Kidney glomerular epithelial cell (primary cell): Measurements from ENCODE around the gene SIPA1L2.
A peak's percentile ranks its signal among the peaks of the same experiment; 100 is the strongest.
"Not testable (repeated sequence)": the region's sequence is repeated elsewhere in the genome, so short reads cannot be mapped to it uniquely, and the experiment has no call there.

Experiments
- DNase-seq: peaks from one replicate; lab custom pipeline; 2025; lab: John Stamatoyannopoulos, UW

Gene SIPA1L2

DNA sequence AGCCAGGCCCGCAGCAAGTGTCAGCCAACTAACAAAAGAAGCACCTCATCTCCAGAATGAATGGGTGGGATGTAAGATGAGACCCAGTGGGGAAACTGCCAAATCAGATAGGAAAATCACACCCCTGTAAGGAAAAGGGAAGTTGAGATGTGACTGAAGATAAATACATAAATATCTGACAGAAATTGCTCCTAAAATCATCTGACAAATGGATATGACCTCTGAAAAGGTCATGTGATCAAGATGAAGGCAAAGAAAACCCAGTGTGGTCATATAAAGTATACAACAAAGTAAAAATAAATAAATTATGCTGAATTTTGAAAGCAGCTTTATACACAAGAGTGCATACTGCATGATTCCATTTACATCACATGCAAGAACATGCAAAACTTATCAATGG is 12.7 kb downstream of the SIPA1L2 start:
- DNase-seq = no peak

DNA sequence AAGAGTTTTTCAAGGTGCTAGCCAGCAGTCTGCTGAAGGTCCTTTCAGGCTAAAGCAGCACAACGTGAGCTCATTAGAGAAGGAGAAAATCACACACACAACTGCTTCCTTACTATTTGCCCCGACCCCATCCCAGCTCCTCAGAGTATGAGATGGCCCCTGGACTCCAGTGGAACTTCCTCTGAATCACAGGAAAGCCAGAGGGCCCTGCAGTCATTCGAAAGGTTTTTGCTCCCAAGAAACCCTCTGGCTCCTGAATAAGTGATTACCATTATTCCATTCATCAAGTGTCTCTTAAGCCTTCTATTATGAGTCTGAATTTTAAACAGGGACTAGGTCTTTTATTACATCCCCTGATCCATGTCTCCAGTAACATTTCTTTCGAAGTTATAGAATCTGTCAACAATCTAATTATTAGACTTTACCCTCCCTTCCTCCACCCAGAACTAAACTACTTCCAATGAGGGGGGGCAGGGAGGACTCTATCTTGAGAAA is 14.6 kb downstream of the SIPA1L2 start:
- DNase-seq = no peak

GRCh38 chr1:232614811-232615210 is 15.1 kb downstream of the SIPA1L2 start:
- DNase-seq = no peak

DNA sequence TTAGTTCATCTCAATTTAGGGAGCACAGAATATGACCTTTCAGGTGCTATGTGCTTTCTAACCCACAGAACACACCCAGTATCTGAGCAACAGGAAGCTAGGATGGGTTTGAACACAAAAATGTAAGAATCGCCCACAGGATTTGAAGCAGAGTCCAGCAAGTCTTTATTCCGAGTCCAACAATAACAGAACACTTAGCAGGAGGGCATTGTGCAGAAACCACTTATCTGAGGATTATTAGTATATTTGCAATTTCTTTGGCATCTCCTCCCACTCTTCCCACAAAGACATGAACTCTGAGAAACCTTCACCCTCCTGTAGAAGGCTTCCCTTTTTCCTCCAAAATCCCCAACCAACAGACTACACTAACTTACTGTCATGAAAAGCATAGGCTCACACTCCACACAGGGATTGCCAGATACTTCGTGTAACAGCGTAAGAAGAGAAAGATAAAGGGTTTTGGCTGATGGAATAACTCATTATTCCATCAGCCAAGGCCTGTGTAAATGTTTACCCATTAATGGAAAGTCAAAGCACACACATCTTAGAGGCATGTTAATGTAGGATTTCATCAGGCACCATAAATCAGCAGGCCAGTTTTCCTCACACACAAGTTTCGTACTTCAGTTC is 16.1 kb downstream of the SIPA1L2 start:
- peak; percentile 97 for DNase-seq

- DNase-seq = not testable (repeated sequence)
These were observed 17.1 kb downstream of the SIPA1L2 start for GRCh38 chr1:232612836-232613235.

DNA sequence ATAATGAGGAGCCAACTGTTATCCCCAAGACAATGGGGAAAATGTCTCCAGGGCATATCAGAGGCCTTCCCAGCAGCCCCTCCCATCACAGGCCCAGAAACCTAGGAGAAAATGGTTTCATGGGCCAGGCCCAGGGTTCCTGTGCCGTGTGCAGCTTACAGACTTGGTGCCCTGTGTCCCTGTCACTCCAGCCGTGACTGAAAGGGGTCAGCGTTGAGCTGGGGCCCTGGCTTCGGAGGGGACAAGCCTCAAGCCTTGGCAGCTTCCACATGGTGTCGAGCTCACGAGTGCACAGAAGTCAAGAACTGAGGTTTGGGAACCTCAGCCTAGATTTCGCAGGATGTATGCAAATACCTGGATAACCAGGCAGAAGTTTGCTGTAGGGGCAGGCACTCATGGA is 18.1 kb downstream of the SIPA1L2 start:
- no peak for DNase-seq

- not testable (repeated sequence) for DNase-seq
These were observed 18.8 kb downstream of the SIPA1L2 start for GRCh38 chr1:232610902-232611745.

DNA sequence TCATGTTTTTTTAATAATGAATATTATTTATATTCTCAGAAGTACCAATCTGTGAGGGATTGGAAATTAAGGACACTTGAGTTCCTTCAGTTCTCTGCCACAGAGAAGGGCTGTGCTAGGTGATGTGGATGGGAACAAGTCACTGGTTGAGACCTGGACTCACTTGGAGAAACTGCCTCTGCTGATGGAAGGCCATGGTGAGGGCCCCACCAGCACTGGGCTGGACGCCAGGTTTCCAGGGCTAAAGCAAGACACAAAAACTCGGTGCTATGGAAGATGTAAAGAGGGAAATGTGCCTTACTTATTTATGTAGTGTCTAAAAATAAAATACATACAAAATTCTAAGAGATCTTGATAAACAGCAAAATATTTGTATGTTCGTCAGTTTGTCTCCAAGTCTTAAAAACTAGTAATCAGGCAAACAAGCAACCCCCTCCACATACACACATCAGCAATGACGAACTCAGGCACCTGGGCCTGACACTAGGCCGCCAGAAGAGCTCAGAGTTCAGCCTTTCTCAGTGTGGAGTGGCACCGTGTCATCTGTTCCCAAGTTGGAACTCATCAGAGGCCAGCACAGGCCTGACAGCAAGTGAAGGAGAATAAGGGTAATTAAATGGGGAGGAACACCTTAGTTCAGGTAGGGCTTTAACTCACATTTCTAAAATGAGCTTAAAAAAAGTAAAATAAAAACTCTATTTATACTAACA is 19.6 kb downstream of the SIPA1L2 start:
- no peak for DNase-seq

DNA sequence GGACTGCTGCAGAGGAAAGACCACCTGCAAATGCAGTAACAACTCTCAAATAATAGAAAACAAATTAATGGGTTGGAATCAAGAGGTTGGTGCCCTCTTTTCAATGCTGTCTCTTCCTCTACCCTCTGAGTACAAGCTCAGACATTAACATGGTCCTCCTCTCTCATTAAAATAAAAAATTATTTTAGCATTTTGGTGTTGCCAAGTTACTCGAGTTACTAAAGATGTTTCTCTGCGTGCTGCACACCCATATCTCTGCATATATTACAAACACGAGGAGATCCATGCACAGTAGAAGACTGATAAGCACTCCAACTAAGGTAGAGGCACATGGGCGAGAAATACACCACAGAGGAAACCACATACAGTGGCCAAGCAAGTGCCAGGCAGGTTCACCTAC is 21.5 kb downstream of the SIPA1L2 start:
- no peak for DNase-seq

DNA sequence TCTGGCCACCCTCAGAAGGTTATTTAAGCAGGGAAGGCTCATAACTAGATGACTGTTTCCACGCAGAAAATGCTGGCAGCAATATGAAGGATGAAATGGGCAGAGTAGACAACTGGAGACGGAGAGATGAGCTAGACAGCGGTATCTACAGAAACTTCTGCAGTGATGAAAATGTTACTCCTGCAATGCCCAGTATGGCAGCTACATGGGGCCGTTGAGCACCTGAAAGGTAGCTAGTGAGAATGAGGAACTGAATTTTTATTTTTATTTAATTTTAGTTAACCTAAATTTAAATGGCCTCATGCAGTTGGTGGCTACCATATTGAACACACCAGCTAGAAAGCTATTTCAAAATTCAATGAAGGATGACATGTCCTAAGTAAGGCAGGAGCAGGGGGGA is 27.3 kb downstream of the SIPA1L2 start:
- no peak for DNase-seq

- DNase-seq = peak; percentile 73
These were observed 29.3 kb downstream of the SIPA1L2 start for GRCh38 chr1:232600424-232601258.

- DNase-seq = peak; percentile 28
These were observed 30.5 kb downstream of the SIPA1L2 start for GRCh38 chr1:232599178-232600041.

- DNase-seq = no peak
These were observed 31.1 kb downstream of the SIPA1L2 start for GRCh38 chr1:232598837-232599177.

DNA sequence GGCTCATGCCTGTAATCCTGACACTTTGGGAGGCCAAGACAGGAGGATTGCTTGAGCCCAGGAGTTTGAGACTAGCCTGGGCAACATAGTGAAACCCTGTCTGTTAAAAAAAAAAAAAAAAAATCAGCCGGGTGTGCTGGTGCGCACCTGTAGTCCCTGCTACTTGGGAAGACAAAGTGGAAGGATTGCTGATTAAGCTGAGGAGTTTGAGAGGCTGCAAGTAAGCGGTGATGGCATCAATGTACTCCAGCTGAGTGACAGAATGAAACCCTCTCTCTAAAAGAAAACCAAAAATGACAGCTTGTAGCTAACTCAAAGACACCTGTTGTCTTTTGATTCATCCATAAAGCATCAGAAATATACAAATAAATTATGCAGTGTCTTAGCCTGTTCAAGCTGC is 31.8 kb downstream of the SIPA1L2 start:
- no peak for DNase-seq

DNA sequence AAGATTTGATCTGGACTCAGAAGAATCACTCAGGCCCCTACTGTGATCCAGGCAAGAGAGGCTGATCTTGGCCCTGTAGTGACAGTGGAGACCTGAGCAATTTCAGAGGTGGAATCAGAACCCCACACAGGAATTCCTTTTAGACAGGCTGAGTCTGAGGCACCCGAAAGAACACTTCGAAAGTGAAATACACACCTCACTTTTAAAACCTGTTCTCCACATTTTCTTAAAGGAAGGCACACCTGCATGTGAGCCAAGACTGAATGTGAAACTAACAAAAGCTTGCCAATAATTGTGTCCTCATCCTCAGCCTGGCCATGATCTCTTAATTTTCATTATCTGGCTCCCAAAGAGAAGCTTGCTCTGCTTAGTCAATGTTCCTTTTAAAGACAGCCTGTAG is 32.2 kb downstream of the SIPA1L2 start:
- DNase-seq = no peak

GRCh38 chr1:232596666-232597303 is 33.1 kb downstream of the SIPA1L2 start:
- DNase-seq = no peak

- no peak for DNase-seq
These were observed 34.9 kb downstream of the SIPA1L2 start for GRCh38 chr1:232594768-232595698.

GRCh38 chr1:232593717-232594502 is 36.0 kb downstream of the SIPA1L2 start:
- peak; percentile 46 for DNase-seq

- DNase-seq = no peak
These were observed 38.6 kb downstream of the SIPA1L2 start for GRCh38 chr1:232591344-232591743.
